IPS DF 19.7 (cell line): Measurements from ENCODE around the gene SNPH.

Experiments
- DNase-seq: peaks from one replicate; pipeline ENCODE4 v3.0.0-alpha.2; 2013; ENCODE audit warnings: low read depth, low spot score

The SNPH gene

DNA sequence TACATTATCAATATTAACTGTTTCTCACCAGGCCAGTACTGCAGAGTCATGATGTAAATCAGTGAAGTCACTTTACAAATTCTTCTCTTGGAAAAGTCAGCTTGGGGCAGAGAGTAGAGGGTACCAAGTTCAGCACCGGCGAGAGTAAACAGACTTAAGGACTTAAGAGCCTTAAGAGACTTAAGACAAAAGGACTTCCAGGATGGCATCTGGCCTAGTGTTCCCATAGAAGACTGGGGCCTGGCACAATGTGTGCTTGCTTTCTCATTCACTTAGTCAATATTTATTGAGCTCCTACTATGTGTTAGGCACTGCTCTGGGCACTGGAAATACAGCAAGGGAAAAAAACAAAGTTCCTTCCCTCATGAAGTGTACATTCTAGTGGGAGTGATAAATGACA lies 1.4 kb upstream of the SNPH start:
- DNase-seq = no peak

DNA sequence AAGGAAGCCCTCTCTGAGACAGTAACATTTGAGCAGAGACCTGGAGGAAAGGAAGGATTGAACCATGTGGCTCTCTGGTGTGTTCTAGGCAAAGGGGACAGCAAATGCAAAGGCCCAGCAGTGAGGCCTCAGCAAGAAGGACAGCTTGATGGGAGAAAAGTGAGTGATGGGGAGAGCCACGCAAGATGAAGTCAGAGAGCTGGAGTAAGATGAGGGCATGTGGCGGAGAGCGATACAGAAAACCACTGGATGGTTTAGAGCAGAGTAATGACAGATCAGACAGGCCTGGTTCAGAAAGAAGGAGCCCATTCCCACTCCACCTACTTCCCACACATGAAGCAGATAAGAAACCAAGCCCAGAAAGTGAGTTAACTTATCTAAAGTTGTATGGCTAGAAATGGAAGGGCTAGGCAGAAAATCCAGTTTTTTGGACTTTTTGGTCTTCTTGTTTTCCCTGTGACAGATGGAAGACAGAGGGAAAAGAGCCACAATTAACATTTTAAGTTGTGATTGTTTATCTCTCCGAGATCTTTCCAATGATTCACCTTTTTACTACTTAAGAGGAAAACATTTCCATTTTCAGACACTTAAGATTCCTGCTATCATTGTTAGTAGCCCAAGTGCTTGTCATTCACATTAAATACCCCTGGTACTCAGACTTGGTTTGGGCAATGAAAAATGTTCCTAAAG lies 723 bp upstream of the SNPH start:
- DNase-seq = no peak

DNA sequence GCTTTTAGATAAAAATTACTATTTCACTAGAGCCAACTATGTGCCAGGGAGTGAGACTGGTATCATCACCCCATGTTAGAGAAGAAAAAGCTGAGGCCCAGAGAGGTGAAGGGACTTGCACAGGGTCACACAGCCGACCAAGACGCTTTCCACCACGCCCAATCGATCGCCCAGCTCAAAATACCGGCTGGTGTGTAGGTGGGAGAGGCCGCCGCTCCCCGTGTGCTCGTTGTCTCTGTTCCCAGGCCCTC lies 253 bp upstream of the SNPH start:
- no peak for DNase-seq

DNA sequence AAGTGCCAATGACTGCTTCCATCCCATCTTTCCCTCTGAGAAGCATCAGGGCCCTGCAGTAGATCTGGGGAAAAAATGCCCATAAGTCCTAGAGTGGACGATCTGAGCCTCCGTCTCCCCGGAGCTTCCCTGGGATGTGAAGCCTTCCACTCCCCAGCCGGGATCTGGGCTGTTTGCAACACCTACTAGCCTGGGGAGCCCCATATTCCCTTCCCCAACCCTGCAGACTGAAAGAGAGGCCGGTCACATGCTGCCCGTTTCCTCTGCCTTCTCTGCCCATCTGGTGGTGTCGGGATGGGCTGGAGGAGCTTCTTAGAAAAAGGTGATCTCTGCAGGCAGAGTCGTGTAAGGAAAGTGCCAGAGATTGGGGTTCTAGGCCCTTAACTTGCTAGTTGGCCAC lies 1.1 kb downstream of the SNPH start:
- no peak for DNase-seq

DNA sequence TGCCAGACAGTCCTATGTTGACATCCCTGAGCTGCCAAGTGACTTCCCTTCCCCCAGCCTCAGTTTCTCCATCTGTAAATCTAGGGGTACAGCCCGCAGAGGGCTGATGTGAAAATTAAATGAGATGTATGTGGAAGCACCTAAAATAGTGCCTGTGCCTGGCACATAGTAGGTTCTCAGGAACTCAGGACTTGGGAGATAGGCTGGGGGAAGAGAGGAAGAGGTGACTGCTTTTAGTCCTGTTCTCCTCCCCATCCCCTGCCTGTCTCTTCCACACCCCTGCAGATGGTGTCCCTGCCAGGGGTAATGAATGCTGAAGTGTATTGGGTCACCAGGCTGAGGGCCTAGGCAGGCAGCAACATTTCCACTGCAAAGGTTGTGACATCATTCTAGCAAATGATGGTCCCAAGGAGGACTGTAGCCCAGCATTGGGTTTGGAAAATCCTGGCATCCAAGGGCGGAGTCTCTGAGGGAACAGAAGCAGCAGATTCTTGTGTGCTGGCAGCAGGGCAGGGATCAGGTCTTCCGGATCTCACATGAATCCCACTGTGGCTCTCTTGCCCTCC lies 1.8 kb downstream of the SNPH start:
- DNase-seq = no peak

DNA sequence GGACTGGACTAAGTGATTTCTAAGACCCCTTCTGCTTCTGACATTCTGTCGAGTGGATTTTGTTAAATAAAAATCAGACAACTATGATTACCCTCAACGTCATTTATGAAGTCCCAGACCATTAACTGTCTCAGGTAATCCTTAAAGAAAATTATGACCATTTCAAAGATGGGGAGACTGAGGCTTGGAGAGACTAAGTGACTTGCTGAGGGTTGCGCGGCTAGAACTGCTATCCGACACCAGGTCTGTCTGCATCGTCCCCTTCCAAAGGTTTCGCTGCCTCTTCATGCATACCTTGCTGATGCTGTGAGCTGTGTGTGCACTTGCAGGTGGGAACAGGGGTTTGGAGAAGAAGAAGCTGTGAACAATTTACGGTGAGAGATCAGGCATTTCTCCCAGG lies 3.1 kb downstream of the SNPH start:
- no peak for DNase-seq

DNA sequence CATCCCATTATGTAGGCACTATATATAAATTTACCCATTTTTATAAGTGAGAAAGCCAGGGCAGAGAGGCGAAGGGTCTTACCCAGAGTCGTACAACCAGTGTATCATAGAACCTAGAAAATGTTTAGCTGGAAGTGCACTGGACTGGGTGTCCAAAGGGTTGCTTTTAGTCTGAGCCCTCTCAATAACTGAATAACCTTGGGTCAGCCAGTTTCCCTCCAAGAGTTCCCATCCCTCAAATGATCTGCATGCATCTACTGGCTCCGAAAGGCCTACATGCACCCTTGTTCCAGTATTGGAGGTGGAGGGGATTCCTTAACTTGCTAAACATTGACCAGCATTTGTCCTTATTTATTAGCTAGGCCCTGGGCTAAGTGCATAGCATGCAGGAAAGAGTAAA lies 3.8 kb downstream of the SNPH start:
- DNase-seq = no peak

DNA sequence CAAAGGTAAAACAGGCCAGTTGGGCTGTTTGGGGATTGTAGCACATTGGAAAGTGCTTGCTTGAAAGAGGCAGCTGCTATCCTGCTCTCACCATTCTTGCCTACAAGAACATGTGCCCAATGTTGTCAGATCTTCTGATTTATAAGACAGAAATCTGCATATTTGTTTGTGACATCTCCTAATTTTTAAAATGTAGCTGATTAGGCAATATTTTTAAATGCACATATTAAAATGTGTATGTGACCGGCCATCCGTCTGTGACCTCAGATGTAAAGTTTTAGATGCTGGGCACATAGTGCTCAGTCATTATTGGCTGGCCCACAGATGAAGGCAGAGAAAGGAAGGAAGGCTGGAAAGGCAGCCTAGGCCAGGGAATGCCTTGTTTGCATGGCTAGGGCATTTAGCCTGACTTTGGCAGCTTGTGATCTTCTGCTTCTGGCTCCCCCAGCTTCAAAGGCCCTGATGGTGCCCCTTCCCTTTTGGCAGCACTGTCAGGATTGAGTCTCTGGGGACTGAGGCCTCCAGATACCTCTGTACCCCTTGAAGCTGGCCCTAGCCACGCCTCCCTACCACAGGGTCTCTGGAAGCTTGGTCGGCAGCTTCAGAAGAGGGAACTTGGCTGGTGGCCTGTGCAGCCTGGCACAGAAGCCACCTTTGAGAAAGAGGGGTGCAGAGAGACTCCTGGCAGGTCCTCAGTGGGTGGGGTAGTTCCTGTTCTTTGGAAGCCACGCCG lies 6.4 kb downstream of the SNPH start:
- no peak for DNase-seq

DNA sequence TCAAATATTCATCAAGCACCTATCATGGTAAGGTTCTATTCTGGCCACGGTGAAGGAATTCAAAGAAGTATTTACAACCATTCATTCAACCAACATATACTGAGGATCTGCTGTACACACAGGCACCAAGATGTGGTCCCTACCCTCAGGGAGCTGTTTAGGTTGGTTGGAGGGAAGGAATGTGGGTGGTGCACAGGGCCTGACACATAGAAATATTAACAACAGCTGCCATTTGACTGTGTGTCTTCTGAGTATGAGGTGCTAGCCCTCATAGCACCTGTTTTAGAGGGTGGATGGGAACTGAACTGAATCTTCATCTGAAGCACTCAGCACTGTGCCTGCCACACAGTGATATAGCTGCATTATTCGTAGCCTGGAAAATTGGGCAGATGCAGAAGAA lies 7.3 kb downstream of the SNPH start:
- no peak for DNase-seq

DNA sequence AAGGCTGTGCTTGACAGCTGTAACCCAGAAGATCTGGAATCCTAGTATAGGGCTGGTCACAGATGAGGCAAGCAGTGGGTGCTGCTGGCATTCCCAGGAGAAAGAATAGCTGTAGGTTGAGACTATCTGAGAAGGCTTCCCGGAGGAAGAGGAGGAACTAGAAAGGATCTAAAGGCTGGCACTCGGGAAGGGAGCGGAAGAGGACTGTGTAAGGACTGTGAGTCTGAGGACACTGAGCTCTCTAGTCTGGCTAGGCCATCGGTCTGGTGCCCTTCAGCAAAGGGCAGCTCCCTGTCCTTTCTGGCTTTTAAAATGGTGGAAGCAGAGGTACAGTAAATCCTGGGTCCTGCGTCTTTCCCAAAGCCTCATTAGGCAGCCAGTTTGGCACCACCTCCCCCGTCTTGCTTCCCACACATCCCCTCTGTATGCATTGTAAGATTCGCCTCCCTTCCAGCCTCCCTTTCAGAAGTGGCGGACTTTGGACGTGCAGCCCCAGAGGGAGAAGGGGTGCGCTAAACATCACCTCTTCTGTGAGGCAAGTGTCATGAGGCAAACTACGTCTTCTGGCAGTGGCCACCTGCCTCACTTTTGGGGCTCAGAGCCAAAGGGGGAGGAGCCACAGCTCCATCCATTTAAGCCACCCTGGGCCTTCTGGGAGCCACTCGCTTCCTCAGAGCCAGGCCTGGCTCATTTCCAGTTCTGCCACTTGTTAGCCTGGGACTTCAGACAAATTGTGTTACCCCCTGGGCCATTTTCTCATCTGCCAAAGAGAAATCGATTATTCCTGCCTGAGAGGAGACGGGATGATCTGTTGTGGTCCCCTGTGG lies 8.6 kb downstream of the SNPH start:
- DNase-seq = no peak

DNA sequence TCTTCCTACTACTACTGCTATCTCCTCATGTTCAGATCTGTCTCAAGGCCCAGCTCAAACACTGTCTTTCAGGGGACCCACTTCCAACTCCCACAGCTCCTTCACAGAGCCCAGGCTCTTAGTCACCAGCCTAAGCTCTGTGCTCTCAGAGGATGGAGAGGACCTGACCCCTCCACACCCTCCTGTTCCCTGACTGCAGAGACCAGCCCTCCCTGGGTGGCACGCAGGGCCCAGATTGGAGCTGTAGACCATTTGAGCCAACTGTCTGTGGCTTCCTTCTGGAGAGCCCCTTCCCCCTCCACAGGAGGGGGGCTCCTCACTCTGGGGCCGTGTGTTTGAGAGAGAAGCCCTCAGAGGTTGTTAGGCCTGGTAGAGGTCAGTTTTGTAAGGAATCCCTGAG lies 9.8 kb downstream of the SNPH start:
- no peak for DNase-seq

DNA sequence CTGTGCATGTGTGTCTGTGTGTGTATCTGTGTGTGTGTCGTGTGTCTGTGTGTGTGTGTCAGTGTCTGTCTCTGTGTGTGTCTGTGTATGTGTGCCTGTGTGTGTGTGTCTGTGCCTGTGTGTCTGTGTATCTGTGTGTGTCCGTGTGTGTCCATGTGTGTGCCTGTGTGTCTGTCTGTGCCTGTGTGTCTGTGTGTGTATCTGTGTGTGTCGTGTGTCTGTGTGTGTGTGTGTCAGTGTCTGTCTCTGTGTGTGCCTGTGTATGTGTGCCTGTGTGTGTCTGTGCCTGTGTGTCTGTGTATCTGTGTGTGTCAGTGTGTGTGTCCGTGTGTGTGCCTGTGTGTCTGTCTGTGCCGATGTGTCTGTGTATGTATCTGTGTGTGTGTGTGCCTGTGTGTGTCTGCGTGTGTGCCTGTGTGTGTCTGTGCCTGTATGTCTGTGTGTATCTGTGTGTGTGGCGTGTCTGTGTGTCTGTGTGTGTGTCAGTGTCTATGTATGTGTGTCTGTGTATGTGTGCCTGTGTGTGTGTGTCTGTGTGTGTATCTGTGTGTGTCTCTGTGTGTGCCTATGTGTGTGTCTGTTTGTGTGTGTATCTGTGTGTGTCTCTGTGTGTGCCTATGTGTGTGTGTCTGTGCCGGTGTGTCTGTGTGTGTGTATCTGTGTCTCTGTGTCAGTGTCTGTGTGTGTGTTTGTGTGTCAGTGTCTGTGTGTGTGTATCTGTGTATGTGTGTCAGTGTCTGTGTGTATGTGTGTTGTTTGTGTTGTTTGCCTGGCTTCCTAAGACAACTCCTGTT lies 11.6 kb downstream of the SNPH start:
- DNase-seq = no peak

DNA sequence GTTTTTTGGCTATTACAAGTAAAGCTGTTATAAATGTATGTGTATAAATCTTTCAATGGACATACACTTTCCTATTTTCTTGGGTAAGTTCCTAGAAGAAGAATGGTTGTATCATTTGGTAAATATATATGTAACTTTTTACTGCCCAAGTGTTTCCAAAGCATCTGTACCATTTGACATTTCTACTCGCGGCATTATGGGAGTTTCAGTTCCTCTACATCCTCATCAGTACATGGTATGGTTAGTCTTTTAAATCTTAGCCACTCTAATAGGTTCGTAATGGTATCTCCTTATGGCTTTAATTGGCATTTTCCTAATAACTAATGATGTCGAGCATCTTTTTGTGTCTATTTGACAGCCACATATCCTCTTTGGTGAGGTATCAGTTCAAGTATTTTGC lies 12.9 kb downstream of the SNPH start:
- no peak for DNase-seq

DNA sequence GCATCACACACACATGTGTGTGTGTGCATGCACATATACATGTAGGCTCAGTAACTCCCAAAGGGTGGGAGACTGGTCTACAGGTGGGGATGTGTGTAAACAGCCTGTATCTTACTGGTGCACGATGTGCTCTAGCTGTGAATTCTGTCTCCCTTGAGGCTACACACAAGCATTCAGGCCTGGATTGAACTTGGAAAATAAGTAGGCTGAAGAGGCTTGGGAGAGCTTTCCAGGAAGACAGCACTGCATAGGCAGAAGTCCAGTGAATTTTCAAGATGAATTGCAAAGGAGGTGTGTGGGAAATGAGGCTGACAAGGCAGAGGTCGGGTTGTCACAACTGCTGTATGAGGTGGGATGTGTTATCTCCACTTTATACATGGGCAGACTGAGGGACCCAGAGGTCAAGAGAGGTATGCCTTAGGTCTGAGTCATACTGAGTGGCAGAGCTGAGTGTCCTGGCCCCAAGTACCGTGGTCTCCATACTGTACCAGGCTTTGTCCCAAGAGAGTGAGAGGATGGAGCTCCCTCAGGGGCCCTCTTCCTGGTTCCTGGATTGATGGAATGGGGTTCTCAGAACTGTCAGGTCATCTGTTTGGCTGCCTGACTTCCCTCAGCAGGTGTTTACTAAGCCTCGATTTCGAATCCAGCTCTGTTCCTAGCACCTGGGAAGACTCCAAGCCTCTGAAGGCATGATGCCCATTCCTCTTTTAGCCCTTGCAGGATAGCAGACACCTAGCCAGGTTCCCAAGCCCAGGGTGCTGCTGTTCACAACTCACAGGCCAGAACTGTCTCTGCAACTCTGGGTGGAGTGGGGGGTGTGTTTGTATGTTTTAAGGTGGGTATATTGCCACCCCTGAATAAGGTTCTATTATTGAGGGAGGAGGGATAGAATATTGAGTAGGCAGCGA lies 14.4 kb downstream of the SNPH start:
- no peak for DNase-seq

DNA sequence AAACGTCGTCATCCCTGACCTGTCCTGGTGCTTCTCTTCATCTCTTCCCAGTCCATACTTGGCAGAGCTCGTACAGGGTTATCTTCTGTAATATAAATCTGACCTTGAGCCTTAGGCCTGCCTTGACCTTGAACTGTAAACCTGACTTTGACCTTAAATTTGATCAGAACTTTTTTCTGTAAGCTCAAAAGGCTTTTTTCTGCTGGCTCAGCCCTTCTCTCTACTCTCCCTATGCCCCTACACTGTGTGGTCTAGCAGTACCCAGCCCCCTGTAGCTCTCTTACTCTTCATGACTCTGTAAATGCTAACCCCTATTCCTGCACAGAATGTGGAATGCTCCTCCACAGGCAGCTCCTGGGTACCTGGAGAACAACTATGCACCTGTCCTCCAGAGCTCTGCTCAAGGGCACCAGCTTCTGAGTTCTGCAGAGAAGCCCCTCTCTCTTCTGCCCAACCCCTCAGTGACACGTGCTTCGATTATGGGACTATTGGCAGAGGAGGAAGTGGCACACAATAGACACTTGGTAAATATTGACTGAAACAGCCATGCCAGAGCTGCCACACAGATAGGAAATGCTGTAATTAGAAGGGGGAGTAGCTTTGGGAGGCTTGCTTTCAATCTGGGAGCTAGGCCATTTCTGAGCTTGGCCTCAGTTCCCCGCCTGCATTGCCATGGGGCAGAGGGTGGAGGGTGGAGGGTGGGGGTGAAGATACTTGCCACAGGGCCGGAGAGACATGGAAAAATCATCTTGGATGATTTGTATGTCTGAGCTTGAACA lies 15.4 kb downstream of the SNPH start:
- no peak for DNase-seq

DNA sequence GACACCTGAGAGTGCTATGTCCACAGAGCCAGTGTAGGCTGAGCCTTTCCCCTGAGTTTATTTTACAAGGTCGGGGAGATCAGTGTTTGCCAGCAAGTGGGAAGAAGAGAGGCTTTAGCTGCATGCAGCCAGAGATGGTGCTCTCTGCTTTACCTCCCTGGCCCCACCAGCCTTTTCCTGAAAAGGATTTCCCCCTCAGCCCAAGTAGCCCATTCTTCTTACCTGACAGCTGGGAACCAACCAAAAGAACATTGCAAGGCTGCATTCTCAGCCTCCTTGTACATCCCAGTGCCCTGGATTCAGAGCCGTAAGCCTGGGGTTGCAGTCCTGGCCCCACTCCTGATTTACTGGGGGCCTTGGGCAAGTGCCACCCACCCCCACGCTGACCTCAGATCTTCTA lies 16.9 kb downstream of the SNPH start:
- no peak for DNase-seq

DNA sequence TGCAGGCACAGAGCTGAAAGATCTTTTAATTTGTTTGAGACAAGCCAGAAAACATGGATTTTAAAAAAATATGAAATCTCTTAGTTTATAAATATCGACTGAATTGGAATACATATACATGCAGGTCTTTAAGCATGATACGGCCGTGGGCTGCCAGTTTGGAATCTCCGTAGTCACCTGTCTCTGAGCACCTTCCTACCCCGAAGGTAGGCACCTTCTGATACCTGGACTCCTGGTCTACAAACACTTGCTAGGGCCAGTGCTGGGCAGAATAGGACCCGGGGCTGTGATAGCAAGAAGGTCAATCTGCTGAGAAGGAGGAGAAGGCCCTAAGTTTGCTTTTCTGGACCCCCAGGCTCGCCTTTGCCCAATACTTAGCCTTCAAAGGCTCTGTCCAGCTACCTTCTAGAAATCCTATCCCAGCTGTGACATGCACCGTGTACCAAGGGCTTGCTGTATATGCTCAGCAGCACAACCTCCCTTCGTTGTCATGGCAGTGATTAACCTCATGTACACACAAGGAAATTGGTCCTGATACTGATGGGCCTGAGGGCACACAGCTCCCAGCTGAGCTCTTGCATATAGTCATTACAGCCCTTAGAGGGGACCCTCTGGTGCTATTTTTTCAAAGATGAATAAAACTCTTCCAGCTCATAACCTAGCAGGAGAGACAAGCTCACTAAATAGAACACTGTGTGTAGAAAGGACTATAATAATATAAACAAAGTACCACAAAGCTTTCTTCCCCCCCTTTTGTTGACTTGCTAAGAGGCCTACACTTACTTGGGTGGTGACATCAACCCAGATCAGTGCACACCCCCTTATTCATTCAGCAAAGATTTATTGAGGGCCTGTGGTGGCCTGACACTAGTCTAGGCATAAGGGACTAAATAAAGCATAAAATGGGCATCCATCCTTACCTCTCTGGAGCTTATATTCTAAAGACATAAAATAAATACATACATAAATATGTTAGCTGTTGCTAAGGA lies 17.7 kb downstream of the SNPH start:
- no peak for DNase-seq

DNA sequence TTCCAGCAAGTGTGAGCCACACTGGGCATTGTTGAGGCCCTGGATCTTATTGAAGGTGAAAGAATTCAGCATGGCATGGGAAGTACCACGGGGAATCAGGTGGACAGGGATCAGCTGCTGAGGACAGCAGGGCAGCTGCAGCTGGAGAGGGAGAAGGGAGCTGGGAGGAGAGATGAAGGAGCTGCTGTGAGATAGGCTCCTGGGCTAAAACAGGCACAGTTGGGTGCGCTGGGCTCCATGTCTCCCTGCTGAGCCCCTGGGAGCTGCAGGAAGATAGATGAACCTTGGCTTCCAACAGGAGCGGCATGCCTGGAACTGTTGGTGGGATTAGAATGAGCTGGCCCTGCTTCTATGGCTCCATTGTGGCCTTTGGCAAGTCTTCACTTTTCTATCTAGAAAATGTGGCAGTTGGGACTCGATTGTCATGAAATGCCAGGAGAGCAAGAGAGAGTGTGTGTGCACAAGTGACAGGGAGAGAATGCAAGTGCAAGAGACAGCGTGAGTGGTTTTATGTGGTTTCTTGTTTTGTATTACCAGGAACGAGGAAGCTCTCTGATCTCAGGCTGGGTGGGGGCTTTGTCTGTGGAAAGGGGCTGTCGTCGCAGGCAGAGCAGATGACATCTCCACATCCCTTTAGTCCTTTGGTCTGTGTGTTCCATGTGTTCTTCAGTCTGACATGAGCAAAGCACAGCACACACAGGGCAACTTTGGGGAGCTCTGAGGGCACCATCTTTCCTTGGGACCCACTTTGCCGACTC lies 20.4 kb downstream of the SNPH start:
- DNase-seq = no peak
